ENCODE results near the gene TC2N. TPM values are rescaled to one million over a fixed set of nuclear protein-coding genes. Genes with fewer than 3 reads are reported as not detected.
"Not testable (repeated sequence)": the region's sequence is repeated elsewhere in the genome, so short reads cannot be mapped to it uniquely, and the experiment has no call there.

TC2N gene
- total RNA-seq, 1 experiment from 2014 or later: 82.7 TPM

GRCh38 chr14:91847693-91848092 lies 19.6 kb downstream of the TC2N start:
- Mint-ChIP-seq H3K36me3 (ENCODE audit: insufficient read depth, unreplicated experiment) (no peaks in the 10 kb centered on the region), H3K27ac (ENCODE audit: unreplicated experiment) (no peak overlapping the region), H3K4me1 (ENCODE audit: low read depth, unreplicated experiment) (no peaks in the 10 kb centered on the region), H3K9me3 (ENCODE audit: low read depth, unreplicated experiment) (no peaks in the 10 kb centered on the region), H3K4me3 (ENCODE audit: low read depth, unreplicated experiment) (no peak overlapping the region), H3K27me3 (ENCODE audit: unreplicated experiment) (no peaks in the 10 kb centered on the region)
- TF ChIP-seq CTCF (IDR thresholded peaks at IDR 0.05; ENCODE audit: unreplicated experiment): no peak
- intact Hi-C loops (cut with micrococcal nuclease; ENCODE audit: unreplicated experiment): no loop called here
- no peak for DNase-seq
- BruUV-seq (replicated peaks): no TSS peak
- CTCF ChIA-PET: no interaction called here

GRCh38 chr14:91845652-91846051 lies 21.7 kb downstream of the TC2N start:
- CTCF ChIA-PET: interaction anchor here (1.6 kb wide), 1 partner anchor 13 kb away, joined by 4 read pairs; no protein-coding TSS in a partner anchor
- H3K27ac Mint-ChIP-seq (ENCODE audit: unreplicated experiment): no peak overlapping the region
- H3K9me3 Mint-ChIP-seq (ENCODE audit: low read depth, unreplicated experiment): no peaks in the 10 kb centered on the region
- H3K27me3 Mint-ChIP-seq (ENCODE audit: unreplicated experiment): no peaks in the 10 kb centered on the region
- intact Hi-C loops (cut with micrococcal nuclease; ENCODE audit: unreplicated experiment): no loop called here
- BruUV-seq (replicated peaks): no TSS peak
- TF ChIP-seq CTCF (IDR thresholded peaks at IDR 0.05; ENCODE audit: unreplicated experiment): no peak
- DNase-seq: no peak
- no peaks in the 10 kb centered on the region for H3K4me1 Mint-ChIP-seq (ENCODE audit: low read depth, unreplicated experiment)
- H3K4me3 Mint-ChIP-seq (ENCODE audit: low read depth, unreplicated experiment): no peak overlapping the region
- no peaks in the 10 kb centered on the region for H3K36me3 Mint-ChIP-seq (ENCODE audit: insufficient read depth, unreplicated experiment)

- H3K9me3 Mint-ChIP-seq (ENCODE audit: low read depth, unreplicated experiment); H3K4me3 Mint-ChIP-seq (ENCODE audit: low read depth, unreplicated experiment); H3K27ac Mint-ChIP-seq (ENCODE audit: unreplicated experiment); BruUV-seq (replicated peaks); H3K36me3 Mint-ChIP-seq (ENCODE audit: insufficient read depth, unreplicated experiment); H3K4me1 Mint-ChIP-seq (ENCODE audit: low read depth, unreplicated experiment); intact Hi-C loops (cut with micrococcal nuclease; ENCODE audit: unreplicated experiment); H3K27me3 Mint-ChIP-seq (ENCODE audit: unreplicated experiment); DNase-seq: not testable (repeated sequence)
- CTCF ChIA-PET: interaction anchor here (1.6 kb wide), 1 partner anchor 13 kb away, joined by 4 read pairs; no protein-coding TSS in a partner anchor
These were observed 22.3 kb downstream of the TC2N start for GRCh38 chr14:91845056-91845455.

GRCh38 chr14:91844029-91844428 lies 23.3 kb downstream of the TC2N start:
- Mint-ChIP-seq H3K36me3 (ENCODE audit: insufficient read depth, unreplicated experiment) (no peaks in the 10 kb centered on the region), H3K27ac (ENCODE audit: unreplicated experiment) (no peak overlapping the region), H3K4me3 (ENCODE audit: low read depth, unreplicated experiment) (no peak overlapping the region), H3K9me3 (ENCODE audit: low read depth, unreplicated experiment) (no peaks in the 10 kb centered on the region), H3K4me1 (ENCODE audit: low read depth, unreplicated experiment) (no peaks in the 10 kb centered on the region), H3K27me3 (ENCODE audit: unreplicated experiment) (no peaks in the 10 kb centered on the region)
- no peak for TF ChIP-seq CTCF (IDR thresholded peaks at IDR 0.05; ENCODE audit: unreplicated experiment)
- no TSS peak for BruUV-seq (replicated peaks)
- no peak for DNase-seq
- intact Hi-C loops (cut with micrococcal nuclease; ENCODE audit: unreplicated experiment): no loop called here
- CTCF ChIA-PET: interaction anchor here (0.7 kb wide), 1 partner anchor 372 kb away, joined by 3 read pairs; no protein-coding TSS in a partner anchor

- CTCF ChIA-PET: interaction anchor here (0.7 kb wide), 1 partner anchor 371 kb away, joined by 3 read pairs; no protein-coding TSS in a partner anchor
- no peak overlapping the region for H3K4me3 Mint-ChIP-seq (ENCODE audit: low read depth, unreplicated experiment)
- no peak overlapping the region for H3K27ac Mint-ChIP-seq (ENCODE audit: unreplicated experiment)
- DNase-seq: no peak
- H3K36me3 Mint-ChIP-seq (ENCODE audit: insufficient read depth, unreplicated experiment): no peaks in the 10 kb centered on the region
- BruUV-seq (replicated peaks): no TSS peak
- no peaks in the 10 kb centered on the region for H3K4me1 Mint-ChIP-seq (ENCODE audit: low read depth, unreplicated experiment)
- intact Hi-C loops (cut with micrococcal nuclease; ENCODE audit: unreplicated experiment): no loop called here
- TF ChIP-seq CTCF (IDR thresholded peaks at IDR 0.05; ENCODE audit: unreplicated experiment): no peak
- H3K9me3 Mint-ChIP-seq (ENCODE audit: low read depth, unreplicated experiment): no peaks in the 10 kb centered on the region
- H3K27me3 Mint-ChIP-seq (ENCODE audit: unreplicated experiment): no peaks in the 10 kb centered on the region
These were observed 23.9 kb downstream of the TC2N start for GRCh38 chr14:91843437-91843836.

Measured in Calu3 (cell line).